ENCODE results near the gene MAB21L1. TPM values are rescaled to one million over a fixed set of nuclear protein-coding genes. Genes with fewer than 3 reads are reported as not detected.
A peak's percentile ranks its signal among the peaks of the same experiment; 100 is the strongest.

MAB21L1 gene
- 0.21 TPM for total RNA-seq
- long read RNA-seq = 0 reads

DNA sequence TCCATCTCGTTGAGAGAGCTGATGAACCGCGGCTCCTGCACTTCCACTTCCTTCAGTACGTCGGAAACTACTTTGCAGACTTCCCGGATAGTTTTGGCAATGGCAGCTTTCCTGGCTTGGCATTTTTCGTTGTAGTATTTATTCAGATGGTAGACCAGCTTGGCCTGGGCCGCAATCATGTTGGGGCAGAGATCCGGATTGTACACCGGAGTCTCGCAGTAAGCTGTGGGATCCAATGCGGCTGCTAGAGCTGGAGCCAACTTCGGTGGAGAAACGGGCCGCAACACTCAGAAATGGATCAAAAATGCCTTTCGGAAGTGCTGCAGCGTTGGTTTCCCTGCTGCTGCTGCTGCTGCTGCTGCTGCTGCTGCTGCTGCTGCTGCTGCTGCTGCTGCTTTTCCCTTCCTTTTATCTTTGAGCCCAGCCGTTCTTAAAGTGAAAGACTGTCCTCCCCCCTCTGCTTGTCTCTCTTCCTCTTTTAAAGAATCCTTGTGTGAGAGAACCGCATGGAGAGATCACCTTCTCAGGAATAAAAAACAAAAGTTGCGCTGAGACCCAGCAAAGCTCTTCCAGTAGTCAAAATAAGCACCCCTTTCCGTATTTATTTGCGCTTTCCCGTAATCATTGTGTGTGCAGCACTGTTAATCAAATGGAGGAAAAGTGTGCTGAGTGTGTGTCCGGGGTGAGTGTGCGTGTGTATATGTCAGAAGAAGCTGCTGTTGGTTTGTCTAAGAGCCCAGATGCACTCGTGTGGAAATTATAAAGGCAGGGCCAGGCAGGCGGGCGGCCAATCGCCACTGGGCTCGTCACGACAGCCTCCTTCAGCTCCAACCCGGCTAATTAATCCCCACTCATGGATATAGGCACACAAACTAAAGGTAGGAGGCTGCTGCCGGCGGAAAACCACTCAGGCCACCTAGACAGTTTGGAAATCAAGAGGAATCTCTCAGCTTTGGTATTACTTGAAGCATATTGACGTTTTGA is at the start of gene MAB21L1:
MAB21L1 (minus strand) TSS at position 730 of the 984 bp plus-strand sequence; CDS start at position 179, 551 bp downstream.
- ATAC-seq (peak; percentile 29 to 34), DNase-seq (no peak)
- H3K4me1 ChIP-seq = peaks cover 11% of the 10 kb centered on the region
- peak within 1 kb of the TSS; percentile 37 for H3K4me3 ChIP-seq
- TF ChIP-seq, protein P1, sequence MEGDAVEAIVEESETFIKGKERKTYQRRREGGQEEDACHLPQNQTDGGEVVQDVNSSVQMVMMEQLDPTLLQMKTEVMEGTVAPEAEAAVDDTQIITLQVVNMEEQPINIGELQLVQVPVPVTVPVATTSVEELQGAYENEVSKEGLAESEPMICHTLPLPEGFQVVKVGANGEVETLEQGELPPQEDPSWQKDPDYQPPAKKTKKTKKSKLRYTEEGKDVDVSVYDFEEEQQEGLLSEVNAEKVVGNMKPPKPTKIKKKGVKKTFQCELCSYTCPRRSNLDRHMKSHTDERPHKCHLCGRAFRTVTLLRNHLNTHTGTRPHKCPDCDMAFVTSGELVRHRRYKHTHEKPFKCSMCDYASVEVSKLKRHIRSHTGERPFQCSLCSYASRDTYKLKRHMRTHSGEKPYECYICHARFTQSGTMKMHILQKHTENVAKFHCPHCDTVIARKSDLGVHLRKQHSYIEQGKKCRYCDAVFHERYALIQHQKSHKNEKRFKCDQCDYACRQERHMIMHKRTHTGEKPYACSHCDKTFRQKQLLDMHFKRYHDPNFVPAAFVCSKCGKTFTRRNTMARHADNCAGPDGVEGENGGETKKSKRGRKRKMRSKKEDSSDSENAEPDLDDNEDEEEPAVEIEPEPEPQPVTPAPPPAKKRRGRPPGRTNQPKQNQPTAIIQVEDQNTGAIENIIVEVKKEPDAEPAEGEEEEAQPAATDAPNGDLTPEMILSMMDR (IDR thresholded peaks at IDR 0.05) = no peak
- H3K27me3 ChIP-seq (ENCODE audit: low read depth) = peaks cover 69% of the 10 kb centered on the region
- intact Hi-C loops (cut with DNase I) = no loop called here
- no peaks in the 10 kb centered on the region for H3K9me3 ChIP-seq
- no peak within 1 kb of the TSS for H3K27ac ChIP-seq
- H3K36me3 ChIP-seq = no peaks in the 10 kb centered on the region

DNA sequence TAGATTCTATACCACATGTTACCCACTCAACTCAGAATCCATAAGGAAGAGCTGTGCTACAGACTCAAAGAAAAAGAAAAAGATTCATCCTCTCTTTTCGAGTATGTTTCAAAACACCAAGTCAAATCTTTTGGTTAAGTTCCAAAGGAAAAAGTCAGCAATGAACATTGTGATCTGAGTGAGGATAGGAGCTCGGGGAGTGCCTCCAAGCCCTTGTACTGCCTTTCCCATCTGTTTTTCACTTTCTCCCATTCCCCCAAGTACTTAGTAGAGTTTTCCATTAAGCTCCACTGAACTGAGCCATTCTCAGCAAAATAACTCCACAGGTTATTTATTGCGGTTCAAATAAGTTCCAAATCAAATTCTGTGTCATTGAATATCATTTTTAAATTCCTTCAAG is 47.7 kb upstream of the MAB21L1 start:
- Histone ChIP-seq H3K9me3 (no peaks in the 10 kb centered on the region), H3K4me1 (no peaks in the 10 kb centered on the region), H3K27me3 (ENCODE audit: low read depth) (no peaks in the 10 kb centered on the region), H3K36me3 (no peaks in the 10 kb centered on the region), H3K4me3 (no peak overlapping the region), H3K27ac (no peak overlapping the region)
- TF ChIP-seq, protein P1 (IDR thresholded peaks at IDR 0.05) = no peak
- DNase-seq = no peak
- intact Hi-C loops (cut with DNase I) = no loop called here
- no peak for ATAC-seq

DNA sequence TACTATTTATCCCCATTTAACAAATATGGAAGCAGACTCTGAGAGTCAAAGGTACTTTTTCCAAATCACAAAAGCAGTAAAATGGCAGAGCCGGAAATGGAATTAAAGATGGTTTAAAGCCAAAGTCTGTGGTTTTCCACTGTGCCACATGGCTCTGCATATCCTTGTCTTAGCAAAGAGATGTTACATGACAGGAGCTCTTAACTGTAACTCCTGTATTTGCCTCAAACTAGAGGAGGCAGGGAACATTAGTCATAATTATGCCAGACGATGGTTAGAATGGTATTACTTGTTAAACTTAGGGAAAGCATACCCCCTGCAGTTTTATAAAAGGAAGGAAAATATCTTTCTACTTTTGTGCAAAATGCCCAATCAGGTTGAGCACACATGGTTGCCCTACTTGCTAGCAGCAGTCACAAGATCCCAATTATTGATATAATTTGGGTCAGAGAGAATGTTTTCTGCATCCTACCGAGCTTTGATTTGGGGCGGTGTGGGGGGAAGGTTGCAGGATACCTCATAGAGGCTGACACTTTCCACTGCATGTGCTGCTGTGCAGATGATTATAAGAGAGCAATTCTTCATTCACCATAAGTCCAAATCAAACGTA is 42.0 kb upstream of the MAB21L1 start:
- no peaks in the 10 kb centered on the region for H3K27me3 ChIP-seq (ENCODE audit: low read depth)
- no peaks in the 10 kb centered on the region for H3K36me3 ChIP-seq
- intact Hi-C loops (cut with DNase I) = no loop called here
- no peaks in the 10 kb centered on the region for H3K4me1 ChIP-seq
- no peak for ATAC-seq
- H3K27ac ChIP-seq = no peak overlapping the region
- TF ChIP-seq, protein P1 (IDR thresholded peaks at IDR 0.05) = no peak
- H3K9me3 ChIP-seq = no peaks in the 10 kb centered on the region
- H3K4me3 ChIP-seq = no peak overlapping the region
- DNase-seq = no peak

DNA sequence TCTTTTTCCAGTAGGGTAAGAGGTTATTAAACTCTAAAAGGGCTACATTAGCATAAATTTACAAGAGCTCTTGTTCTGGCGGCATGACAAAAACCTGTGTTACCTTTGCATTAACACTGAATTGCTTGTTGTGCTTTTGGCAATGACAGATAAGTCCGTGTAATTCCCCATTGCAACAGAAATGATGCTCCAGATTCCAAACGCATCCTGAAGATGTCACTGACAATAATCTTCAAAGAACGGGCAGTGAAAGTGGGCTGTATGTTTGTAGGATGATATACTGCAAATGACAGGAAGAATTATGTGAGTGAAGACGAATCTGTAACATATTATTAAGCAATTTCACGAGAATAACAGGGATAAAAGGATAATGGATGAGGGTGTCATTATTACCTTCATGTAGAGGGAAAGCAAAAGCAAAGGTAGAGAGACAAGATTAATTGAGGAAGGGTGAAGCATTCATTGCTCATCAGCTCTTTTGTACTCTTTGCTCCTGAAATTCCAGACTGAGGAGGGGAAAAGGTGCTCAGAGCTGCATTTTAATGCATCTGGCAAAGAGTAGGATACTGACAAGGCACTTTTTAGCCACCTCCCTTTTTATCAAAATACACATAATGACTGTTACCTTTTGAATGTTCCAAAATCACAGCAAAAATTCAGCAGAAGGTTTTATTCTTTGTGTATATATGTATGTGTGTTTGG is 38.5 kb upstream of the MAB21L1 start:
- TF ChIP-seq, protein P1 (IDR thresholded peaks at IDR 0.05) = no peak
- DNase-seq (no peak), ATAC-seq (no peak)
- intact Hi-C loops (cut with DNase I) = no loop called here
- Histone ChIP-seq H3K9me3 (no peaks in the 10 kb centered on the region), H3K4me3 (no peak overlapping the region), H3K4me1 (no peaks in the 10 kb centered on the region), H3K27ac (no peak overlapping the region), H3K27me3 (ENCODE audit: low read depth) (no peaks in the 10 kb centered on the region), H3K36me3 (no peaks in the 10 kb centered on the region)

- no peak for ATAC-seq
- Histone ChIP-seq H3K36me3 (no peaks in the 10 kb centered on the region), H3K4me3 (no peak overlapping the region), H3K9me3 (no peaks in the 10 kb centered on the region), H3K27ac (no peak overlapping the region), H3K4me1 (no peaks in the 10 kb centered on the region), H3K27me3 (ENCODE audit: low read depth) (no peaks in the 10 kb centered on the region)
- TF ChIP-seq, protein P1 (IDR thresholded peaks at IDR 0.05) = no peak
- no peak for DNase-seq
- intact Hi-C loops (cut with DNase I) = no loop called here
These were observed 37.6 kb upstream of the MAB21L1 start for GRCh38 chr13:35514061-35514477.
